Measurements from ENCODE around the gene PRKACB.

- TF ChIP-seq POLR2A (IDR thresholded peaks at IDR 0.05), result no peak
- no peak for TF ChIP-seq CTCF (IDR thresholded peaks at IDR 0.05)
These were observed 127.5 kb downstream of the PRKACB start for GRCh38 chr1:84271441-84272151.
